ENCODE data around the gene HNRNPLL. TPM values are rescaled to one million over a fixed set of nuclear protein-coding genes. Genes with fewer than 3 reads are reported as not detected.

The HNRNPLL gene
- total and polyA plus RNA-seq, 2 of the 13 experiments (the other 11 are each of a cell fraction or from before 2014, with no cell fraction given) = 49.4 to 103 TPM

GRCh38 chr2:38592951-38593350 lies 9.8 kb downstream of the HNRNPLL start:
- no TSS peak for BruUV-seq (replicated peaks)
- intact Hi-C loops (cut with micrococcal nuclease; ENCODE audit: unreplicated experiment) (no loop called here), in situ Hi-C loops (cut with HindIII; ENCODE audit: extremely low pct_ligation_motif_present, low pct_unique_long_range_greater_than_20kb) (no loop called here)
- Histone ChIP-seq H3K9ac (ENCODE audit: insufficient read depth, low read depth, low read length) (no peak overlapping the region), H3K4me1 (ENCODE audit: insufficient read depth, low read length) (peaks cover 95% of the 10 kb centered on the region), H3K27ac (ENCODE audit: extremely low read length, insufficient read depth, low read length) (no peak overlapping the region), H3K36me3 (replicated peaks in 1 of 2; ENCODE audit: control insufficient read depth in 1 of 2, insufficient read depth in 2 of 2, low read length in 2 of 2) (peaks cover 2 to 30% of the 10 kb centered on the region in 2 experiments), H3K79me2 (ENCODE audit: insufficient read depth, low read length) (peaks cover 96% of the 10 kb centered on the region), H3K9me3 (ENCODE audit: low read length) (no peaks in the 10 kb centered on the region), H3K4me2 (ENCODE audit: low read depth, low read length) (no peak overlapping the region), H3K27me3 (ENCODE audit: control insufficient read depth in 1 of 2, insufficient read depth in 2 of 2, low read length in 2 of 2) (no peaks in the 10 kb centered on the region), H4K20me1 (ENCODE audit: insufficient read depth, low read length) (peaks cover 48% of the 10 kb centered on the region), H3K4me3 (replicated peaks in 1 of 3; ENCODE audit: insufficient read depth in 1 of 3, low read depth in 2 of 3, low read length in 3 of 3) (no peak overlapping the region), H2AFZ (ENCODE audit: low read length) (no peak overlapping the region)
- FAIRE-seq (no peak), ATAC-seq (no peak), DNase-seq (ENCODE audit: low spot score) (no peak)
- POLR2A ChIA-PET = no interaction called here
- TF ChIP-seq ZNF772 (CRISPR knock-in tag; IDR thresholded peaks at IDR 0.05) (no peak), MAFK (conservative IDR thresholded peaks at IDR 0.05 in 1 of 2, IDR thresholded peaks at IDR 0.05 in 1 of 2; ENCODE audit: low read length in 2 of 2) (no peak), LRRFIP1 (CRISPR knock-in tag; conservative IDR thresholded peaks at IDR 0.05) (no peak), ESRRA (CRISPR knock-in tag; IDR thresholded peaks at IDR 0.05; ENCODE audit: low read depth) (no peak), GPN1 (CRISPR knock-in tag; IDR thresholded peaks at IDR 0.05; ENCODE audit: borderline replicate concordance) (no peak)
- 89% methylated on average over 2 of the region's 2 CpGs for WGBS (ENCODE audit: low lambda C conversion rate)
- CTCF ChIA-PET (ENCODE audit: low intra/inter-chr PET ratio, low total read pairs) = no interaction called here

- Histone ChIP-seq H2AFZ (ENCODE audit: low read length) (no peak overlapping the region), H3K27ac (ENCODE audit: extremely low read length, insufficient read depth, low read length) (peak overlapping the region; percentile 8), H3K4me2 (ENCODE audit: low read depth, low read length) (no peak overlapping the region), H3K9ac (ENCODE audit: insufficient read depth, low read depth, low read length) (no peak overlapping the region), H3K9me3 (ENCODE audit: low read length) (no peaks in the 10 kb centered on the region), H3K4me1 (ENCODE audit: insufficient read depth, low read length) (peaks cover 91% of the 10 kb centered on the region), H3K36me3 (replicated peaks in 1 of 2; ENCODE audit: control insufficient read depth in 1 of 2, insufficient read depth in 2 of 2, low read length in 2 of 2) (peaks cover 2 to 44% of the 10 kb centered on the region in 2 experiments), H3K27me3 (ENCODE audit: control insufficient read depth in 1 of 2, insufficient read depth in 2 of 2, low read length in 2 of 2) (no peaks in the 10 kb centered on the region), H3K79me2 (ENCODE audit: insufficient read depth, low read length) (peaks cover 96% of the 10 kb centered on the region), H3K4me3 (replicated peaks in 1 of 3; ENCODE audit: insufficient read depth in 1 of 3, low read depth in 2 of 3, low read length in 3 of 3) (no peak overlapping the region), H4K20me1 (ENCODE audit: insufficient read depth, low read length) (peaks cover 47% of the 10 kb centered on the region)
- ATAC-seq (no peak), FAIRE-seq (no peak), DNase-seq (ENCODE audit: low spot score) (no peak)
- intact Hi-C loops (cut with micrococcal nuclease; ENCODE audit: unreplicated experiment) (no loop called here), in situ Hi-C loops (cut with HindIII; ENCODE audit: extremely low pct_ligation_motif_present, low pct_unique_long_range_greater_than_20kb) (no loop called here)
- ChIA-PET CTCF (ENCODE audit: low intra/inter-chr PET ratio, low total read pairs) (no interaction called here), POLR2A (interaction anchor here (0.6 kb wide), 1 partner anchor 97 kb away, joined by 3 read pairs; no protein-coding TSS in a partner anchor)
- BruUV-seq (replicated peaks) = no TSS peak
- TF ChIP-seq POLR2AphosphoS5 (IDR thresholded peaks at IDR 0.05; ENCODE audit: low read depth, low read length) (peak; percentile 17; the same call in 1 of the 2 replicates), CHD2 (IDR thresholded peaks at IDR 0.05; ENCODE audit: low read depth, low read length) (no peak)
- WGBS (ENCODE audit: low lambda C conversion rate) = 68% methylated on average over 2 of the region's 2 CpGs
These were observed 11.6 kb downstream of the HNRNPLL start for GRCh38 chr2:38591152-38591551.
